CD4-positive, alpha-beta T cell (primary cell): ENCODE measurements around the gene ATM. TPM values are rescaled to one million over a fixed set of nuclear protein-coding genes. Genes with fewer than 3 reads are reported as not detected.

ENCODE experiments used
- ATAC-seq: fragments of 200-7000 bp; cut with Tn5 transposase; one replicate; pipeline ENCODE4 v1.10.0; 2022; ENCODE audit warnings: mild to moderate bottlenecking; ENCODE audit not compliant: poor library complexity
- CTCF ChIA-PET: fragments of 350-600 bp; sonication (Branson Sonifier 250); formaldehyde crosslinking; loops from one replicate; lab custom pipeline; 2021; ENCODE audit warnings: antibody characterized with exemption, inconsistent platforms; lab: Charles Lee
- POLR2A ChIA-PET: fragments of 350-600 bp; sonication (Branson Sonifier 250); formaldehyde crosslinking; loops from one replicate; lab custom pipeline; 2021; ENCODE audit warnings: antibody characterized with exemption, inconsistent platforms; lab: Charles Lee
- DNase-seq, 14 experiments: peaks; one replicate each; pipeline ENCODE4 v3.0.0-alpha.2; 2013 to 2020; ENCODE audit warnings: mixed read lengths in 2 of 14
- H3K27ac ChIP-seq, 2 donors: one replicate each; pipeline versions ENCODE4 v1.5.1 to v1.7.0; 2013; ENCODE audit warnings: low read length in 2 of 2, low read depth in 1 of 2, mild to moderate bottlenecking in 1 of 2
- H3K27me3 ChIP-seq, 2 experiments: 1 replicate in 1 of 2; 2 replicates in 1 of 2; pipeline versions ENCODE4 v1.6.1 to v1.7.0; 2013; ENCODE audit warnings: low read length in 2 of 2, control low read depth in 1 of 2, mild to moderate bottlenecking in 1 of 2, moderate library complexity in 1 of 2; ENCODE audit not compliant: insufficient read depth in 2 of 2, control insufficient read depth in 1 of 2
- H3K36me3 ChIP-seq: one replicate; pipeline ENCODE4 v1.6.1; 2013; ENCODE audit warnings: low read length, control low read depth; ENCODE audit not compliant: insufficient read depth
- H3K4me1 ChIP-seq: one replicate; pipeline ENCODE4 v1.6.1; 2013; ENCODE audit warnings: low read length, control low read depth; ENCODE audit not compliant: insufficient read depth
- H3K4me3 ChIP-seq: one replicate; pipeline ENCODE4 v1.5.1; 2013; ENCODE audit warnings: mild to moderate bottlenecking, low read length, moderate library complexity
- H3K9me3 ChIP-seq, 2 experiments: 1 replicate in 1 of 2; 2 replicates in 1 of 2; pipeline versions ENCODE4 v1.6.1 to v1.7.0; 2013; ENCODE audit warnings: low read length in 2 of 2, mild to moderate bottlenecking in 2 of 2, control low read depth in 1 of 2, moderate library complexity in 1 of 2; ENCODE audit not compliant: control insufficient read depth in 1 of 2, insufficient read depth in 1 of 2
- H3K27ac Mint-ChIP-seq: one replicate; pipeline ENCODE4 v1.8.0; 2020; ENCODE audit warnings: mixed read lengths
- H3K27me3 Mint-ChIP-seq: one replicate; pipeline ENCODE4 v1.8.0; 2021; ENCODE audit warnings: mixed read lengths
- H3K36me3 Mint-ChIP-seq: one replicate; pipeline ENCODE4 v1.8.0; 2021; ENCODE audit warnings: low read depth, mixed read lengths
- H3K4me1 Mint-ChIP-seq: one replicate; pipeline ENCODE4 v1.8.0; 2021; ENCODE audit warnings: low read depth, mixed read lengths
- H3K4me3 Mint-ChIP-seq: one replicate; pipeline ENCODE4 v1.8.0; 2020; ENCODE audit warnings: mild to moderate bottlenecking, mixed read lengths
- H3K9me3 Mint-ChIP-seq: one replicate; pipeline ENCODE4 v1.8.0; 2020; ENCODE audit warnings: mixed read lengths
- intact Hi-C, 2 experiments: fragments of 100-400 bp; cut with DNase I in 1 of 2; cut with micrococcal nuclease in 1 of 2; formaldehyde crosslinking; loops; one replicate each; pipeline versions ENCODE4 v1.15.1 to v1.9.0; 2023 to 2025; cut with DNase I, micrococcal nuclease
- polyA plus RNA-seq, 2 donors: library from polyadenylated mRNA; unstranded; fragments of 120-200 nt; gene quantifications; one replicate each; pipeline ENCODE4 v1.2.1, GENCODE V29; 2013
- total RNA-seq, 174 experiments: library from RNA in 2 of 174; stranded (reverse) in 2 of 174; gene quantifications; one replicate each; pipeline ENCODE4 v1.2.3 and lab custom pipeline; 2021 to 2026
- TF ChIP-seq, protein P1 (sequence below): fragments of 200-600 bp; IDR thresholded peaks from one replicate; pipeline ENCODE4 v1.8.0; 2022; ENCODE audit warnings: antibody characterized with exemption, mild to moderate bottlenecking

ATM gene, protein sequence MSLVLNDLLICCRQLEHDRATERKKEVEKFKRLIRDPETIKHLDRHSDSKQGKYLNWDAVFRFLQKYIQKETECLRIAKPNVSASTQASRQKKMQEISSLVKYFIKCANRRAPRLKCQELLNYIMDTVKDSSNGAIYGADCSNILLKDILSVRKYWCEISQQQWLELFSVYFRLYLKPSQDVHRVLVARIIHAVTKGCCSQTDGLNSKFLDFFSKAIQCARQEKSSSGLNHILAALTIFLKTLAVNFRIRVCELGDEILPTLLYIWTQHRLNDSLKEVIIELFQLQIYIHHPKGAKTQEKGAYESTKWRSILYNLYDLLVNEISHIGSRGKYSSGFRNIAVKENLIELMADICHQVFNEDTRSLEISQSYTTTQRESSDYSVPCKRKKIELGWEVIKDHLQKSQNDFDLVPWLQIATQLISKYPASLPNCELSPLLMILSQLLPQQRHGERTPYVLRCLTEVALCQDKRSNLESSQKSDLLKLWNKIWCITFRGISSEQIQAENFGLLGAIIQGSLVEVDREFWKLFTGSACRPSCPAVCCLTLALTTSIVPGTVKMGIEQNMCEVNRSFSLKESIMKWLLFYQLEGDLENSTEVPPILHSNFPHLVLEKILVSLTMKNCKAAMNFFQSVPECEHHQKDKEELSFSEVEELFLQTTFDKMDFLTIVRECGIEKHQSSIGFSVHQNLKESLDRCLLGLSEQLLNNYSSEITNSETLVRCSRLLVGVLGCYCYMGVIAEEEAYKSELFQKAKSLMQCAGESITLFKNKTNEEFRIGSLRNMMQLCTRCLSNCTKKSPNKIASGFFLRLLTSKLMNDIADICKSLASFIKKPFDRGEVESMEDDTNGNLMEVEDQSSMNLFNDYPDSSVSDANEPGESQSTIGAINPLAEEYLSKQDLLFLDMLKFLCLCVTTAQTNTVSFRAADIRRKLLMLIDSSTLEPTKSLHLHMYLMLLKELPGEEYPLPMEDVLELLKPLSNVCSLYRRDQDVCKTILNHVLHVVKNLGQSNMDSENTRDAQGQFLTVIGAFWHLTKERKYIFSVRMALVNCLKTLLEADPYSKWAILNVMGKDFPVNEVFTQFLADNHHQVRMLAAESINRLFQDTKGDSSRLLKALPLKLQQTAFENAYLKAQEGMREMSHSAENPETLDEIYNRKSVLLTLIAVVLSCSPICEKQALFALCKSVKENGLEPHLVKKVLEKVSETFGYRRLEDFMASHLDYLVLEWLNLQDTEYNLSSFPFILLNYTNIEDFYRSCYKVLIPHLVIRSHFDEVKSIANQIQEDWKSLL (N-terminal part only)
- total RNA-seq (100 to 1,000 TPM; 307 to 329 TPM), total RNA-seq (lab: John Stamatoyannopoulos, UW) (49.5 to 2,664 (median 867) reads per million in 172 experiments)
- polyA plus RNA-seq (2013, experiment 1 of 2) = 331 TPM
- 354 TPM for polyA plus RNA-seq (2013, experiment 2 of 2)

DNA sequence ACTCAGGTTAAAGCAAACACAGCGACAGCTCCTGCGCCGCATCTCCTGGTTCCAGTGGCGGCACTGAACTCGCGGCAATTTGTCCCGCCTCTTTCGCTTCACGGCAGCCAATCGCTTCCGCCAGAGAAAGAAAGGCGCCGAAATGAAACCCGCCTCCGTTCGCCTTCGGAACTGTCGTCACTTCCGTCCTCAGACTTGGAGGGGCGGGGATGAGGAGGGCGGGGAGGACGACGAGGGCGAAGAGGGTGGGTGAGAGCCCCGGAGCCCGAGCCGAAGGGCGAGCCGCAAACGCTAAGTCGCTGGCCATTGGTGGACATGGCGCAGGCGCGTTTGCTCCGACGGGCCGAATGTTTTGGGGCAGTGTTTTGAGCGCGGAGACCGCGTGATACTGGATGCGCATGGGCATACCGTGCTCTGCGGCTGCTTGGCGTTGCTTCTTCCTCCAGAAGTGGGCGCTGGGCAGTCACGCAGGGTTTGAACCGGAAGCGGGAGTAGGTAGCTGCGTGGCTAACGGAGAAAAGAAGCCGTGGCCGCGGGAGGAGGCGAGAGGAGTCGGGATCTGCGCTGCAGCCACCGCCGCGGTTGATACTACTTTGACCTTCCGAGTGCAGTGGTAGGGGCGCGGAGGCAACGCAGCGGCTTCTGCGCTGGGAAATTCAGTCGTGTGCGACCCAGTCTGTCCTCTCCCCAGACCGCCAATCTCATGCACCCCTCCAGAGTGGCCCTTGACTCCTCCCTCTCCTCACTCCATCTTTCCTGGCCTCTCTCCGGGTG lies at the start of gene ATM, which contains the start of gene NPAT:
Gene ATM, plus strand, starts transcription at position 494 of the 774 bp plus-strand sequence. CDS start 4,558 bp downstream, outside the sequence.
Gene NPAT, minus strand, starts transcription at position 65 of the 774 bp plus-strand sequence. CDS start 102 bp downstream, outside the sequence.
- Histone ChIP-seq H3K36me3 (peaks cover 14% of the 10 kb centered on the region), H3K9me3 (no peaks in the 10 kb centered on the region), H3K4me3 (peak within 1 kb of the TSS; percentile 75), H3K4me1 (peaks cover 23% of the 10 kb centered on the region), H3K27me3 (no peaks in the 10 kb centered on the region), H3K27ac (peak within 1 kb of the TSS; percentile 95 to 99)
- H3K4me3 Mint-ChIP-seq = no peak within 1 kb of the TSS
- H3K27ac Mint-ChIP-seq = no peak within 1 kb of the TSS
- peaks cover 50% of the 10 kb centered on the region for H3K4me1 Mint-ChIP-seq
- DNase-seq (peak; percentile 97 to 100 (median 98)), ATAC-seq (peak; percentile 73)
- no peaks in the 10 kb centered on the region for H3K27me3 Mint-ChIP-seq
- ChIA-PET POLR2A (interaction anchor here (0.7 to 11.9 kb wide), 31 partner anchors 8 to 442 kb away, joined by 3 to 773 read pairs (median 6); partner anchors contain the start of genes ACAT1, C11orf65, CUL5 and DDX10), CTCF (interaction anchor here (0.6 to 6.8 kb wide), 17 partner anchors 9 to 120 kb away, joined by 3 to 65 read pairs (median 4); no protein-coding TSS in a partner anchor)
- H3K9me3 Mint-ChIP-seq = no peaks in the 10 kb centered on the region
- H3K36me3 Mint-ChIP-seq = peaks cover 50% of the 10 kb centered on the region
- intact Hi-C loops = loop anchor here (1.0 to 10.0 kb wide), 11 partner anchors 14 to 442 kb away; partner anchors contain the start of genes C11orf65 (in 2 of the 2), ACAT1 (in 1 of the 2), DDX10 (in 1 of the 2) and EXPH5 (in 1 of the 2)
- TF ChIP-seq, protein P1, sequence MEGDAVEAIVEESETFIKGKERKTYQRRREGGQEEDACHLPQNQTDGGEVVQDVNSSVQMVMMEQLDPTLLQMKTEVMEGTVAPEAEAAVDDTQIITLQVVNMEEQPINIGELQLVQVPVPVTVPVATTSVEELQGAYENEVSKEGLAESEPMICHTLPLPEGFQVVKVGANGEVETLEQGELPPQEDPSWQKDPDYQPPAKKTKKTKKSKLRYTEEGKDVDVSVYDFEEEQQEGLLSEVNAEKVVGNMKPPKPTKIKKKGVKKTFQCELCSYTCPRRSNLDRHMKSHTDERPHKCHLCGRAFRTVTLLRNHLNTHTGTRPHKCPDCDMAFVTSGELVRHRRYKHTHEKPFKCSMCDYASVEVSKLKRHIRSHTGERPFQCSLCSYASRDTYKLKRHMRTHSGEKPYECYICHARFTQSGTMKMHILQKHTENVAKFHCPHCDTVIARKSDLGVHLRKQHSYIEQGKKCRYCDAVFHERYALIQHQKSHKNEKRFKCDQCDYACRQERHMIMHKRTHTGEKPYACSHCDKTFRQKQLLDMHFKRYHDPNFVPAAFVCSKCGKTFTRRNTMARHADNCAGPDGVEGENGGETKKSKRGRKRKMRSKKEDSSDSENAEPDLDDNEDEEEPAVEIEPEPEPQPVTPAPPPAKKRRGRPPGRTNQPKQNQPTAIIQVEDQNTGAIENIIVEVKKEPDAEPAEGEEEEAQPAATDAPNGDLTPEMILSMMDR = peak; percentile 82

DNA sequence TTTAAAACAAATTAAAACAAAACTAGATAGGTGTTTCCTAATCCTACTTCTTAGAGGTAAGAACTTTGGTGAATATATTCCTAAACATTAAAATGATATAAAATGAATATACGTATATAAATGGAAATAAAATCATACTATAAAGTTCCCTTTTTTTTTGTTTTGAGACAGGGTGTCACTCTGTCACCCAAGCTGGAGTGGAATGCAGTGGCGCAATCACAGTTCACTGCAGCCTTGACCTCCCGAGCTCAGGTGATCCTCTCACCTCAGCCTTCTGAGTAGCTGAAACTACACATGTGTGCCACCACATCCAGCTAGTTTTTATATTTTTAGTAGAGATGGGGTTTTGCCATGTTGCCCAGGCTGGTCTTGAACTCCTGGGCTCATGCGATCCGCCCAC lies 45.3 kb upstream of the ATM start:
- H3K9me3 Mint-ChIP-seq = no peaks in the 10 kb centered on the region
- H3K27ac ChIP-seq = no peak overlapping the region
- ChIA-PET CTCF (interaction anchor here (1.2 kb wide), 1 partner anchor 15 kb away, joined by 3 read pairs; no protein-coding TSS in a partner anchor), POLR2A (interaction anchor here (1.0 kb wide), 1 partner anchor 31 kb away, joined by 3 read pairs; no protein-coding TSS in a partner anchor)
- H3K27me3 Mint-ChIP-seq = no peaks in the 10 kb centered on the region
- intact Hi-C loops = no loop called here
- TF ChIP-seq, protein P1 = no peak
- H3K4me1 ChIP-seq = no peaks in the 10 kb centered on the region
- H3K9me3 ChIP-seq = no peaks in the 10 kb centered on the region
- DNase-seq (no peak), ATAC-seq (no peak)
- H3K36me3 Mint-ChIP-seq = peaks cover 95% of the 10 kb centered on the region
- no peak overlapping the region for H3K27ac Mint-ChIP-seq
- no peaks in the 10 kb centered on the region for H3K27me3 ChIP-seq
- H3K4me3 ChIP-seq = no peak overlapping the region
- peaks cover 76% of the 10 kb centered on the region for H3K36me3 ChIP-seq
- H3K4me1 Mint-ChIP-seq = peaks cover 16% of the 10 kb centered on the region
- no peak overlapping the region for H3K4me3 Mint-ChIP-seq
